A549 treated with Hydrocortisone at 1 μM for 4 hours (cell line): ENCODE measurements around the gene PMFBP1. TPM values are rescaled to one million over a fixed set of nuclear protein-coding genes. Genes with fewer than 3 reads are reported as not detected.

ENCODE experiments used
- total RNA-seq: library from RNA; stranded (reverse); fragments of 200-300 nt; extraction: Qiagen RNA extraction; gene quantifications from 5 replicates; pipeline ENCODE4 v1.2.3, GENCODE V29; 2022

Gene PMFBP1
- total RNA-seq = 0.05 to 0.37 TPM (median 0.13 TPM) in 4 of 5 replicates, not detected in the other

GRCh38 chr16:72172105-72173034 is at the start of gene PMFBP1:
TSS of gene PMFBP1 (minus strand) at chr16:72172155. CDS start at chr16:72171208, 947 bp downstream.

GRCh38 chr16:72093448-72094265 is 78.3 kb downstream of the PMFBP1 start, which contains the start of the genes DHX38 and TXNL4B:
TSS of gene DHX38 (plus strand) at chr16:72093847. CDS start at chr16:72096158, 2,311 bp downstream.
TSS of gene TXNL4B (minus strand) at chr16:72093620. CDS start at chr16:72090749, 2,871 bp downstream.

Other genes starting within 250 kb of the PMFBP1 start
- gene PKD1L3, start 171.8 kb downstream of the PMFBP1 start, total RNA-seq = not detected in 5 replicates
- 12.8 to 16.1 TPM (median 13.0 TPM) in 5 replicates for gene DHODH, start 163.4 kb downstream of the PMFBP1 start, total RNA-seq
- not detected in 5 replicates for gene HP, start 117.7 kb downstream of the PMFBP1 start, total RNA-seq
- not detected in 5 replicates for gene HPR, start 108.9 kb downstream of the PMFBP1 start, total RNA-seq
- gene TXNL4B, start 78.5 kb downstream of the PMFBP1 start, total RNA-seq = 19.7 to 23.9 TPM (median 22.3 TPM) in 5 replicates
- 45.6 to 58.9 TPM (median 47.9 TPM) in 5 replicates for gene DHX38, start 78.3 kb downstream of the PMFBP1 start, total RNA-seq